IMR-90 (cell line): Measurements from ENCODE around the gene NEK2.

Source experiments
- BHLHE40 ChIP-seq: fragments of 150-350 bp; IDR thresholded peaks from 2 replicates; pipeline ENCODE4 v1.6.1; 2016; ENCODE audit warnings: mild to moderate bottlenecking, low read depth, low read length
- MAFK ChIP-seq: IDR thresholded peaks from 2 replicates; pipeline ENCODE4 v1.6.1; 2012; ENCODE audit warnings: low read depth, low read length, improper control_type of control experiment
- MAZ ChIP-seq: IDR thresholded peaks from 2 replicates; pipeline ENCODE4 v1.6.1; 2012; ENCODE audit warnings: low read depth, mild to moderate bottlenecking, low read length, improper control_type of control experiment, moderate library complexity, borderline replicate concordance
- MXI1 ChIP-seq: IDR thresholded peaks from 2 replicates; pipeline ENCODE4 v1.6.1; 2012; ENCODE audit warnings: low read depth, mild to moderate bottlenecking, low read length, moderate library complexity, borderline replicate concordance
- POLR2A ChIP-seq: IDR thresholded peaks from 2 replicates; pipeline ENCODE4 v1.6.1; 2012; ENCODE audit warnings: mild to moderate bottlenecking, low read depth, low read length
- RAD21 ChIP-seq: IDR thresholded peaks from 2 replicates; pipeline ENCODE4 v1.6.1; 2012; ENCODE audit warnings: low read length, improper control_type of control experiment
- RCOR1 ChIP-seq: IDR thresholded peaks from 2 replicates; pipeline ENCODE4 v1.6.1; 2012; ENCODE audit warnings: mild to moderate bottlenecking, low read length, improper control_type of control experiment; ENCODE audit not compliant: insufficient replicate concordance
- RFX5 ChIP-seq: IDR thresholded peaks from 2 replicates; pipeline ENCODE4 v1.8.0; 2012; ENCODE audit warnings: low read depth, mild to moderate bottlenecking, low read length, moderate library complexity
- TF ChIP-seq, protein P1 (sequence below): conservative IDR thresholded peaks from 2 replicates; pipeline ENCODE4 v1.5.1; 2012; ENCODE audit warnings: mild to moderate bottlenecking, low read depth, low read length, improper control_type of control experiment
- TF ChIP-seq, protein P2 (sequence below): fragments of 150-350 bp; IDR thresholded peaks from 2 replicates; pipeline ENCODE4 v1.6.1; 2016; ENCODE audit warnings: low read depth, mild to moderate bottlenecking, low read length, moderate library complexity, borderline replicate concordance

DNA sequence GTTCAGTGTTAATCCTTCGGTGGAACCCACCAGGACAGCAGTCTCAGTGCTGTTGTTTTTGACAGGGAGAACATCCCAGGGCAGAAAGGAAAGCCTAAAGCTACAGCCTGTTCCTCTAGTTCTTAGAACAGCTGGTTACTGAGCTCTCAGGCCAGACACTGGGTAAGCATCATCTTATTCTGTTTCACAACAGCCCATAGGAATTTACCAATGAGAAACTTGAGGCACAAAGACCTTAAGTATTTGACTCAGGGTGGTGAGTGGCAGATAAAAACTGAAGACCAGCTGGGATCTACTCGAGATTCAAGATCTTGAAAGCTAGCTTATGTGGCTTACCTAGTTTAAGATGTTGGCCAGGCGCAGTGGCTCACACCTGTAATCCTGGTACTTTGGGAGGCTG is 9.4 kb upstream of the NEK2 start:
- TF ChIP-seq RAD21: no peak
- TF ChIP-seq, protein P1, sequence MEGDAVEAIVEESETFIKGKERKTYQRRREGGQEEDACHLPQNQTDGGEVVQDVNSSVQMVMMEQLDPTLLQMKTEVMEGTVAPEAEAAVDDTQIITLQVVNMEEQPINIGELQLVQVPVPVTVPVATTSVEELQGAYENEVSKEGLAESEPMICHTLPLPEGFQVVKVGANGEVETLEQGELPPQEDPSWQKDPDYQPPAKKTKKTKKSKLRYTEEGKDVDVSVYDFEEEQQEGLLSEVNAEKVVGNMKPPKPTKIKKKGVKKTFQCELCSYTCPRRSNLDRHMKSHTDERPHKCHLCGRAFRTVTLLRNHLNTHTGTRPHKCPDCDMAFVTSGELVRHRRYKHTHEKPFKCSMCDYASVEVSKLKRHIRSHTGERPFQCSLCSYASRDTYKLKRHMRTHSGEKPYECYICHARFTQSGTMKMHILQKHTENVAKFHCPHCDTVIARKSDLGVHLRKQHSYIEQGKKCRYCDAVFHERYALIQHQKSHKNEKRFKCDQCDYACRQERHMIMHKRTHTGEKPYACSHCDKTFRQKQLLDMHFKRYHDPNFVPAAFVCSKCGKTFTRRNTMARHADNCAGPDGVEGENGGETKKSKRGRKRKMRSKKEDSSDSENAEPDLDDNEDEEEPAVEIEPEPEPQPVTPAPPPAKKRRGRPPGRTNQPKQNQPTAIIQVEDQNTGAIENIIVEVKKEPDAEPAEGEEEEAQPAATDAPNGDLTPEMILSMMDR: no peak
- no peak for TF ChIP-seq MAFK
- no peak for TF ChIP-seq POLR2A
- no peak for TF ChIP-seq MAZ
- TF ChIP-seq RCOR1: no peak
- TF ChIP-seq, protein P2, sequence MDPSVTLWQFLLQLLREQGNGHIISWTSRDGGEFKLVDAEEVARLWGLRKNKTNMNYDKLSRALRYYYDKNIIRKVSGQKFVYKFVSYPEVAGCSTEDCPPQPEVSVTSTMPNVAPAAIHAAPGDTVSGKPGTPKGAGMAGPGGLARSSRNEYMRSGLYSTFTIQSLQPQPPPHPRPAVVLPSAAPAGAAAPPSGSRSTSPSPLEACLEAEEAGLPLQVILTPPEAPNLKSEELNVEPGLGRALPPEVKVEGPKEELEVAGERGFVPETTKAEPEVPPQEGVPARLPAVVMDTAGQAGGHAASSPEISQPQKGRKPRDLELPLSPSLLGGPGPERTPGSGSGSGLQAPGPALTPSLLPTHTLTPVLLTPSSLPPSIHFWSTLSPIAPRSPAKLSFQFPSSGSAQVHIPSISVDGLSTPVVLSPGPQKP: no peak
- TF ChIP-seq MXI1: no peak
- TF ChIP-seq BHLHE40: no peak
- no peak for TF ChIP-seq RFX5
